ENCODE measurements around the gene DHRS7.
A peak's percentile ranks its signal among the peaks of the same experiment; 100 is the strongest.

DHRS7 gene

DNA sequence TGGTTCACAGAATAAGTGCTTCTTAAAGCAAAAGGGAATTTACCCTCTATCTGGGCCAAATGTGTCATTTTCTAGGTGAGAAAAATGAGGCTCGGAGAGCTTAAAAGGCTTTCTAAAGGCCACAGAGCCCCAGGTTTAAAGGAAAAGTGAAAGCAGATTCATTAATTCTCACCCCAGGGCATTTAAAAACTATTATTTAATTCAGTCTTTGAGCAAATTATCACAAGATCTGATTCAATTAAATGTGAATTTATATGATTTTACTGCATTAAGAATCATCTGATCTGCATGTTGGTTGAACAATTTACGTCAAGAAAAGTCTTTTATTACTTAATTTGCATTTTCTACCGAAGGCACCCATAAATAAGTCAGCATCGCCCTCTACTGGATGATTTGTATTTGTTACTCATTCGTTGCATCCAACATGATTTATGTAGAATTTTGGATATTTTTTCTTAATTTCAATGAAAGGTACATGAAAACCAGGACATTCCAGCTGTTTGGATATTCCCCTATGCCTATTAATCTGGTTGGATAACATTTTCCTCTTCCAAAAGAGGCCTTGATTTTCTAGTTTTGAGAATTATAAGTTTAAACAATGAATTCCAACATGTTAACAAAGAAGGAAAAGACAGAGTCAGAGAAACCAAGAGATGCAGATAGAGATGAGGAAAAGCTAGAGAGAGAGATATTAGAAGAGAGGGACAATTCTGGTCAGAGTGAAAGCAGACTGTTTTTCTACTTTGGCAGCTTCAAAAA is 19.1 kb upstream of the DHRS7 start:
- H3K4me3 ChIP-seq (ENCODE audit: control insufficient read depth, low read depth, low read length) = peak overlapping the region; percentile 37
- DNase-seq (ENCODE audit: low read depth) = peak; percentile 81
- TF ChIP-seq, protein P1, sequence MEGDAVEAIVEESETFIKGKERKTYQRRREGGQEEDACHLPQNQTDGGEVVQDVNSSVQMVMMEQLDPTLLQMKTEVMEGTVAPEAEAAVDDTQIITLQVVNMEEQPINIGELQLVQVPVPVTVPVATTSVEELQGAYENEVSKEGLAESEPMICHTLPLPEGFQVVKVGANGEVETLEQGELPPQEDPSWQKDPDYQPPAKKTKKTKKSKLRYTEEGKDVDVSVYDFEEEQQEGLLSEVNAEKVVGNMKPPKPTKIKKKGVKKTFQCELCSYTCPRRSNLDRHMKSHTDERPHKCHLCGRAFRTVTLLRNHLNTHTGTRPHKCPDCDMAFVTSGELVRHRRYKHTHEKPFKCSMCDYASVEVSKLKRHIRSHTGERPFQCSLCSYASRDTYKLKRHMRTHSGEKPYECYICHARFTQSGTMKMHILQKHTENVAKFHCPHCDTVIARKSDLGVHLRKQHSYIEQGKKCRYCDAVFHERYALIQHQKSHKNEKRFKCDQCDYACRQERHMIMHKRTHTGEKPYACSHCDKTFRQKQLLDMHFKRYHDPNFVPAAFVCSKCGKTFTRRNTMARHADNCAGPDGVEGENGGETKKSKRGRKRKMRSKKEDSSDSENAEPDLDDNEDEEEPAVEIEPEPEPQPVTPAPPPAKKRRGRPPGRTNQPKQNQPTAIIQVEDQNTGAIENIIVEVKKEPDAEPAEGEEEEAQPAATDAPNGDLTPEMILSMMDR (conservative IDR thresholded peaks at IDR 0.05; ENCODE audit: control insufficient read depth, insufficient read depth, low read depth, low read length) = peak; percentile 59

DNA sequence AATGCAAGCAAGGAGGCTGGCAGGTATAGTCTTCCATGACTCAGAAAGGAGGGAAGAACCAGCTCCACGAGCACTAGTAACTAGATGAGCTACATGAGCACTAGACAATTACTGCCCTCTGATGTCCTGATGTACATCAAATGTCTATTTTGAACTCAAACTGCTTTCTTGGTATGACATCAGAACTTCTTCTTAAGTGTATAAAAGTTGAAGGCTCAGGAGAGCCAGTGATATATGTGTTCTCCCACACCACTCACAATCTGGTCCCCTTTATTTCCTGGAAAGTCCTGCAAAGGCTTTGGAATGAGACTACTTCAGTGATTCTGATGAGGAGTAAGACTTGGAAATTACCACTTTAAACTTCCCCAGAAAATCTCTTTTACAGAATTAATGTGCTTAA is 18.5 kb upstream of the DHRS7 start:
- peak; percentile 42 for DNase-seq (ENCODE audit: low read depth)
- H3K4me3 ChIP-seq (ENCODE audit: control insufficient read depth, low read depth, low read length) = peak overlapping the region; percentile 37
- TF ChIP-seq, protein P1 (conservative IDR thresholded peaks at IDR 0.05; ENCODE audit: control insufficient read depth, insufficient read depth, low read depth, low read length) = no peak

DNA sequence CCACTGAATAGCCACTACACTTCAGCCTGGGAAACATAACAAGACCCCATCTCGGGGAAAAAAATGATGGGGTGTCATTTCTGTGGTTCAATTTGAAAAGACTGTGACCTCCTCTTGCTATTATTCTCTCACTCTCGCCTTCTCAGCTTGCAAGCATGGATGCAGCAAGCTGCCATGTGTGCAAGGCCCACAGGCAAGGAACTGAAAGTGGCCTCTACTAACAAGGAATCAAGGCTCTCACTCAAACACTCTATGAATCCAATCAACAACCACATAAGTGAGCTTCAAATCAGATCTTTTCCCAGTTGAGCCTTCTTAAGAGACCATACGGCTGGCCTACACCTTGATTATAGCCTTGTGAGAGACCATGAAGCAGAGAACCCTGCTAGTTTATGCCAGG is 17.9 kb upstream of the DHRS7 start:
- DNase-seq (ENCODE audit: low read depth) = no peak
- H3K4me3 ChIP-seq (ENCODE audit: control insufficient read depth, low read depth, low read length) = no peak overlapping the region
- TF ChIP-seq, protein P1 (conservative IDR thresholded peaks at IDR 0.05; ENCODE audit: control insufficient read depth, insufficient read depth, low read depth, low read length) = no peak

DNA sequence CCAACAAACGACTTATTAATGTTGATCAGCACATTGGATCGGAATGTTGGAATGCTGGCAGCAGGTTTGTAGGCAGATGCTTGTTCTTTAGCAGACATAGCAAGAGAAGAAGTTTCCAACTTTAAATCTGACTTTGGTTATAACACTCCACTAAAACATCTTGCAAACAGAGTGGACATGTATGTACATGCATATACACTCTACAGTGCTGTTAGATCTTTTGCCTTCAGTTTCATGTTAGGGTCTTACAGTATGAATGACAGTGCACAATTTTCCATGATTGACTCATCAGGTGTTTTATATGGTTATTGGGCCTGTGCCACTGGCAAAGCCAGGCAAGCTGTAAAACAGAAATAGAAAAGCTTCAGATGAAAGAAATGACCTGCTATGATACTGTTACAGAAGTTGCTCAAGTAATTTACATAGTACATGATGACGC is 14.3 kb upstream of the DHRS7 start:
- H3K4me3 ChIP-seq (ENCODE audit: control insufficient read depth, low read depth, low read length) = no peak overlapping the region
- peak; percentile 53 for DNase-seq (ENCODE audit: low read depth)
- TF ChIP-seq, protein P1 (conservative IDR thresholded peaks at IDR 0.05; ENCODE audit: control insufficient read depth, insufficient read depth, low read depth, low read length) = no peak

DNA sequence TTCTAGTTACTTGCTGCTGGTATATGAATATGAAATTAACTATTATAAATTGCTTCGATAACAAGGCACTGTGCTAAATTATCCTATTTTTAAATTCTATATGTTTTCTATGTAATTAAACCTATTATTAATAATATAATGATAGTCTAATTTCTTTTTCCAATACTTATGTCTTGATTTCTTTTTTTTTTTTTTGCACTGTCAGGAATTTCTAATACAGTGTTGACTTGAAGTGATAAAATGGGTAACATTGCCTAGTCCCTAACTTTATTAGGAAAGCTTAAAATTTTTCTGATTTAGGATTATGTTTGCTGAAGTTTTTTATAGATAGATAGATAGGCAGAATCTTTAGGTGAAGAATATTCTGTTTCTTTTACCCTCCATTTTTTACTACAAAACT is 13.6 kb upstream of the DHRS7 start:
- TF ChIP-seq, protein P1 (conservative IDR thresholded peaks at IDR 0.05; ENCODE audit: control insufficient read depth, insufficient read depth, low read depth, low read length) = no peak
- no peak overlapping the region for H3K4me3 ChIP-seq (ENCODE audit: control insufficient read depth, low read depth, low read length)
- DNase-seq (ENCODE audit: low read depth) = no peak

DNA sequence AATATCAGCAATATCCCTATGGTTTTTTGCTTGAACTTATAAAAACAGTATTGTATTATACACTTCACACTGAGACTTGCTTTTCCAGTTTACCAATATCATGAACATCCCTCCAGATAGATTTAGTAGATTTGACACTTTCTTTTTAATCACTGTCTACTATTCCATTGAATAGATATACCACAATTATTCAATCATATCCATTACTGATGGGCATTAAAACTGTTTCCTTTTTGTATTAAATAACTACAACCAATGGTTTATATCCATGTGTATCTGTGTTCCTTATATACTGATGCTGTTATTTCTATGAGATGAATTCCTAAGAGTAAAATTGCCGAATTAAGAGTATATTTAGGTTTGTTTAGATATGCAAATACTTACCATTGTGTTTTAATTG is 13.0 kb upstream of the DHRS7 start:
- no peak overlapping the region for H3K4me3 ChIP-seq (ENCODE audit: control insufficient read depth, low read depth, low read length)
- DNase-seq (ENCODE audit: low read depth) = no peak
- TF ChIP-seq, protein P1 (conservative IDR thresholded peaks at IDR 0.05; ENCODE audit: control insufficient read depth, insufficient read depth, low read depth, low read length) = no peak
